Heart left ventricle (tissue), 16 donors: ENCODE results near the gene IQCN. TPM values are rescaled to one million over a fixed set of nuclear protein-coding genes. Genes with fewer than 3 reads are reported as not detected.

ENCODE experiments used
- ATAC-seq, 4 donors: fragments of 200-7000 bp; cut with Tn5 transposase; one replicate each; pipeline ENCODE4 v1.9.1; 2020 to 2022; ENCODE audit warnings: moderate library complexity in 4 of 4, mild to moderate bottlenecking in 3 of 4, moderate number of reproducible peaks in 1 of 4
- DNase-seq, 5 donors: peaks; one replicate each; pipeline ENCODE4 v3.0.0-alpha.2; 2020
- H3K27ac ChIP-seq, 12 donors: fragments of 200-600 bp; sonication (generic) in 4 of 12; one replicate each; pipeline versions ENCODE4 v1.5.0 to v1.8.0; 2016 to 2022; ENCODE audit warnings: mild to moderate bottlenecking in 2 of 12
- H3K27me3 ChIP-seq, 9 donors: fragments of 200-600 bp; sonication (generic) in 2 of 9; one replicate each; pipeline versions ENCODE4 v1.5.1 to v1.8.0; 2016 to 2022; ENCODE audit warnings: mild to moderate bottlenecking in 3 of 9
- H3K36me3 ChIP-seq, 9 donors: fragments of 200-600 bp; sonication (generic) in 2 of 9; one replicate each; pipeline versions ENCODE4 v1.5.0 to v1.8.0; 2018 to 2022; ENCODE audit warnings: mild to moderate bottlenecking in 2 of 9
- H3K4me1 ChIP-seq, 12 donors: fragments of 200-600 bp; sonication (generic) in 4 of 12; one replicate each; pipeline versions ENCODE4 v1.5.0 to v1.8.0; 2016 to 2022; ENCODE audit warnings: mild to moderate bottlenecking in 3 of 12
- H3K4me3 ChIP-seq, 12 donors: fragments of 200-600 bp; sonication (generic) in 4 of 12; one replicate each; pipeline versions ENCODE4 v1.5.0 to v1.8.0; 2017 to 2022; ENCODE audit warnings: mild to moderate bottlenecking in 9 of 12, moderate library complexity in 4 of 12
- H3K9me3 ChIP-seq, 12 donors: fragments of 200-600 bp; sonication (generic) in 4 of 12; one replicate each; pipeline versions ENCODE4 v1.5.0 to v1.8.0; 2016 to 2022; ENCODE audit warnings: mild to moderate bottlenecking in 1 of 12
- CTCF ChIP-seq, 12 donors: fragments of 200-600 bp; sonication (generic) in 4 of 12; IDR thresholded peaks; one replicate each; pipeline versions ENCODE4 v1.5.0 to v1.8.0; 2018 to 2022; ENCODE audit warnings: antibody characterized with exemption in 12 of 12, mild to moderate bottlenecking in 5 of 12
- POLR2A ChIP-seq, 2 donors: fragments of 450-650 bp; IDR thresholded peaks; one replicate each; pipeline ENCODE4 v1.6.1; 2017; ENCODE audit warnings: antibody characterized with exemption in 2 of 2, mild to moderate bottlenecking in 2 of 2, moderate library complexity in 2 of 2
- WGBS, 4 donors: extraction: QIAGEN DNeasy Blood & Tissue Kit in 2 of 4; methylation state at CpG; one replicate each; pipeline versions ENCODE4 v1.1.5 to v1.1.7; 2013 to 2018; 5-methylcytosine and 5-hydroxymethylcytosine counted together
- intact Hi-C, 10 donors: fragments of 100-400 bp; cut with DNase I; formaldehyde crosslinking; loops; one replicate each; pipeline versions ENCODE4 v1.11.1 to v1.14.2; 2022
- polyA plus RNA-seq, 2 donors: library from polyadenylated mRNA; stranded (reverse); fragments of 200-250 nt; gene quantifications; one replicate each; pipeline ENCODE4 v1.2.3, GENCODE V29; 2013
- total RNA-seq, 9 donors: library from RNA; depleted of rRNA in 2 of 9; stranded (reverse); fragments of >200 nt in 2 of 9; fragmentation: NEBNext Ultra II Directional in 3 of 9; extraction: Animal tissue kit (Norgen Biotek cat#: 25700) in 3 of 9; gene quantifications; one replicate each; pipeline versions ENCODE4 v1.1.0 to v1.2.4, GENCODE V29; 2016 to 2023
- donor health status: ischemic (EF 13 %, LVEDD 7.1; RV severe dilation, severe dysfunction).
- donor health status: healthy with polysubstance abuse.
- donor health status: DM: no; HTN: yes; CAD: no.
- donor health status: DM: no; HTN: no; CAD: no.
- donor health status: ischemic (EF 25% LVEDD 6.9; RV normal size, moderate dysfunction).
- donor health status: ischemic (EF 25% LVEDD 5.7; RV mildly dilated, moderate dysfunction).
- donor health status: healthy.
- donor health status: DM: yes; HTN: yes; CAD: no.
- donor health status: ischemic (EF 35%, LVEDD 5.7; RV mildly dilated, moderate dysfunction).
- donor health status: nonischemic (EF 11% LVEDD 7.7; RV severe dilation, severe dysfunction).
- donor health status: DM: yes; HTN: yes; CAD: no.
- donor health status: PGD.
- donor health status: ischemic (EF 29% LVEDD 5.4; RV normal size, mild dysfunction).
- donor health status: nonischemic (EF 23%, LVEDD 6.1; RV moderate dilation, normal function).

The IQCN gene
- total and polyA plus RNA-seq, 11 donors = 0.24 to 2.8 (median 0.75) TPM

GRCh38 chr19:18304458-18305310 lies 30.4 kb upstream of the IQCN start:
- peak; percentile 76 to 89 (median 84) for ATAC-seq
- no peaks in the 10 kb centered on the region for H3K9me3 ChIP-seq
- no peaks in the 10 kb centered on the region for H3K27me3 ChIP-seq
- peaks cover 0 to 34% (median 8%) of the 10 kb centered on the region in 9 donors for H3K36me3 ChIP-seq
- DNase-seq = peak; percentile 89 to 95 (median 93)
- peak in 2 of 12 donors; percentile 12 to 21 for TF ChIP-seq CTCF (IDR thresholded peaks at IDR 0.05)
- peak in 1 of 2 donors; percentile 76 for TF ChIP-seq POLR2A (IDR thresholded peaks at IDR 0.05)
- WGBS, 4 donors = 1 to 5% (median 3%) methylated on average over 23 to 29 of the region's 29 CpGs
- peaks cover 18 to 75% (median 54%) of the 10 kb centered on the region in 12 donors for H3K4me1 ChIP-seq
- intact Hi-C loops = loop anchor here in 9 of 10 donors (1.0 to 2.0 kb wide), 5 partner anchors 12 to 24 kb away; partner anchors contain the start of genes JUND (in 6 of the 9) and LSM4 (in 6 of the 9)
- H3K4me3 ChIP-seq = peak overlapping the region in 11 of 12 donors; percentile 13 to 62 (median 46)
- peak overlapping the region; percentile 89 to 100 (median 98) for H3K27ac ChIP-seq

- Histone ChIP-seq H3K27me3 (no peaks in the 10 kb centered on the region), H3K4me3 (peak overlapping the region in 9 of 12 donors; percentile 15 to 62 (median 47)), H3K9me3 (no peaks in the 10 kb centered on the region), H3K27ac (peak overlapping the region; percentile 89 to 100 (median 98)), H3K36me3 (peaks cover 0 to 28% (median 2%) of the 10 kb centered on the region in 9 donors), H3K4me1 (peaks cover 18 to 75% (median 54%) of the 10 kb centered on the region in 12 donors)
- ATAC-seq = peak; percentile 35 to 38 (median 37)
- no peak for TF ChIP-seq CTCF (IDR thresholded peaks at IDR 0.05)
- TF ChIP-seq POLR2A (IDR thresholded peaks at IDR 0.05) = no peak
- 3 to 15% (median 5%) methylated on average over 2 of the region's 2 CpGs for WGBS, 4 donors
- DNase-seq = peak in 3 of 5 donors; percentile 70 to 77 (median 75)
- intact Hi-C loops = loop anchor here in 9 of 10 donors (1.0 to 2.0 kb wide), 5 partner anchors 12 to 24 kb away; partner anchors contain the start of genes JUND (in 6 of the 9) and LSM4 (in 6 of the 9)
Observed at GRCh38 chr19:18304208-18304457, 29.9 kb upstream of the IQCN start.

- Histone ChIP-seq H3K4me1 (peaks cover 18 to 64% (median 52%) of the 10 kb centered on the region in 12 donors), H3K36me3 (peaks cover 0 to 8% (median 0%) of the 10 kb centered on the region in 9 donors), H3K4me3 (no peak overlapping the region), H3K27ac (peak overlapping the region in 11 of 12 donors; percentile 74 to 100 (median 98)), H3K27me3 (no peaks in the 10 kb centered on the region), H3K9me3 (no peaks in the 10 kb centered on the region)
- ATAC-seq = no peak
- intact Hi-C loops = no loop called here
- WGBS, 4 donors = 64 to 81% (median 67%) methylated on average over 3 to 4 of the region's 4 CpGs
- TF ChIP-seq CTCF (IDR thresholded peaks at IDR 0.05) (no peak), POLR2A (IDR thresholded peaks at IDR 0.05) (no peak)
- no peak for DNase-seq
Observed at GRCh38 chr19:18301718-18302111, 27.5 kb upstream of the IQCN start.
